ENCODE results near the gene MAU2.

MAU2 gene

DNA sequence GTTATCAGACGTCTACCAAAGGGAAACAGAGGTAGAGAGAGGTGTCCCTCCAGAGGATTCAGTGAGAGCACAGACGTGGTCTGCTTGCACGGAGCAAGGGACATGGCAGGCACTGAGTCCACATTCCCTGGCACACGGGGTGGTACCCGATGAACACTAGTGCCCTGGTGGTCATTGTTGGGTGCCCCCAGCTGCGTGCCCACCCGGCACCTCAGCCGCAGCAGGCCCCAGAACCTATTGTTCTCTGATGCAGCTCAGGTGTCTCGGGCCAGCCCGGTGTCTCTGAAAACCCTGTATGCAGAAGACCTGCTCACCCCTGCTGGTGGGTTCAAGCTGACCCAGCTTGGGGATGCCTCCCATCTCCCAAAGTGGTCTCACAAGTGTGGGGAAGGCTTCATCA is 12.3 kb upstream of the MAU2 start:
- no peak for DNase-seq (ENCODE audit: low spot score)

DNA sequence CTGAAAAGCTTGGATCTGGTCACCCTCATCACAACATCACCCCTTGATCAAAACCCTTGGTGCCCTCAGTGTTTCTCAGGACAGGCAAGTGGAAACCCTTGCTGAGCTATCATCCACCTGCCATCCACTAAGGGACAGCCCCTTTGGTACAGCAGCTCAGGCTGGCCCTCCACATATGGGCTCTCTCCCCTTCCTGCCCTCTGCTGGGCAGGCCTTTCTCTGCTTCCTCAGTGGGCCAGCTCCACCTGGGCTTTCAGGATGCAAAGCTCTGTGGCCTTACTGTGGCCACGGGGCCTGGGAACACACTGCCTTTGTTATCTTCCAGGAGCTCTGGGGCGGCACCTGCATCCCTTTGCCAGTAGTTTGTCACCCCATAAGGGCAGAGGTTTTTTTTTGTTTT is 5.2 kb upstream of the MAU2 start:
- DNase-seq (ENCODE audit: low spot score), result no peak

GRCh38 chr19:19316082-19316481 is 4.5 kb upstream of the MAU2 start:
- DNase-seq (ENCODE audit: low spot score), result no peak

GRCh38 chr19:19319732-19320360 is 783 bp upstream of the MAU2 start:
- no peak for DNase-seq (ENCODE audit: low spot score)

GRCh38 chr19:19321141-19321577 is 530 bp downstream of the MAU2 start:
- peak; percentile 19 for DNase-seq (ENCODE audit: low spot score)

GRCh38 chr19:19324059-19324770 is 3.6 kb downstream of the MAU2 start:
- no peak for DNase-seq (ENCODE audit: low spot score)

DNA sequence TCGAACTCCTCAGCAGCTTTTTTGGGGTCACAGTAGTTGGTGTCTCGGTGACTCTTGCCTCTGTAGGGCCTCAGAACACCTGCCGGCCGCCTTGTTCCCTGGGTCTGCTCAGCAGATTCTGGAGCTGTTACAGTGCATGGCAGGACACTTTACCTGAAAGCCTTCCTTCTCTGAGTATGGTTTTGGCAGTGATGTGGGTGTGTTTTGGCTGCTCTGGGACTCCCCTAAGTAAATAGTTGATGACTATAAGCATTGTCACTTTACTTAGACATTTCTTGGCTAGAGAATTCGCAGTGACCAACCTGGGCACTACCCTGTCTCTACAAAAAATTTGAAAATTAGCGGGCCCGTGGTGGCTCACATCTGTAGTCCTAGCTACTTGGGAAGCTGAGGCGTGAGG is 7.0 kb downstream of the MAU2 start:
- no peak for DNase-seq (ENCODE audit: low spot score)

GRCh38 chr19:19329126-19329525 is 8.5 kb downstream of the MAU2 start:
- no peak for DNase-seq (ENCODE audit: low spot score)

DNA sequence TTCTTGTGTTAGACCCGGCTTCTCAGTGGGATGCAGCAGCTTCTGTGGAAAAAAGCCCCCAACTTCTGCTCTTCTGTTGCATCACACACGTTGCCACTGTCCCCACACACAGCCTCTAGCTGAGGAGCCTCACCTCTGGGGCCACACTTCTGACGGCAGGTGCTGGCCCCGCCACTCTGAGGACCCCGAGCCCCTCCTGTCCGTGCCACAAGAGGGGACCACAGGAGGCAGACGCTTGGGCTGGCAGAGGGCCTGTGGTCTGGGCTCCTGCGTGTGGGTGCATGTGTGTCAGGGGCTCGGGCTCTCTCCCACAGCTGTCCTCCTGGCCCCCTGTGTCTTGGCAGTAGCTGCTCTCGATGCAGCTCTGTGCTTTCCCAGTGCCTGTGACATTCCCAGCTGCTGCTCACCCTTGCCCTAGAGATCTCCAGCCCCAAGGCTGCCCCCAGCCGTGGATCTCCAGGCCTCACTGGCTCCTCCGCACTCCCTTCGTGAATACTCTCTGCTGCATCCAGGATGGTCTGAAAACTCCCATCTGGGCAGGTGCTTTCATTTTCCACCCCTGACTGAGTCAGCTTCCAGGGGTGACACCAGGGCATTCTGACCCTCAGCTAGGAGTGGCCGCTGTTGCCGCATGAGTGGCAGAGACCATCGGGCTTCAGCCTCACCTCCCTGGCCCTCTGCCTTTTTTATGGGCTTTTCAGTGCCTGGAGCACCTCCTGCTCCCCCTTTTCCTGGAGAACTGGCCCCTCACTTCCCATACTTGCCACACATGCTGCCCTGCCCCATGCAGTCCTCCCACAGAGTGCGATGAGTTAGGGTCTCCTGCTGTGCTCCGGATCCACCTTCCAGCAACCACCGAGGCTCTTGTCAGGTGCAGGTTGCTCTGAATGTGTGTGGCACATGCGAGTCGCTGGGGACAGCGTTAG is 13.7 kb downstream of the MAU2 start:
- no peak for DNase-seq (ENCODE audit: low spot score)

DNA sequence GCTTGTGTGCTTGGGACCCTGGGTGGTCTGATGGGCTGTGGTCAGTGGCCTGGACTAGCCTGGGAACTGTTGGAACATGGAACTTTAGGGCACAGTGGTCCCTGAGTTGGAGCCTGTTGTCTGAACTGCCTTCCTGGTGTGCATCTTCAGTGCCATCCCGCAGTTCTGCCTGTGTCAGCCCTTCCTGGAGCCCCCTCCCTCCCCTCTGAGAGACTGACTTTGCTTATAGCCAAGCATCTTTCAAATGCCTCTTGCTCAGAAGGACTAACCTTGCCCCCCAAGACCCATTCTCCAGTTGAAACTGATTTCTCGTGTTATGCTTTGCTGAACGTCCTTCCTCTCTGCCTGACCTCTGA is 14.3 kb downstream of the MAU2 start:
- DNase-seq (ENCODE audit: low spot score), result no peak

- DNase-seq (ENCODE audit: low spot score), result no peak
These were observed 15.0 kb downstream of the MAU2 start for GRCh38 chr19:19335408-19336158.

DNA sequence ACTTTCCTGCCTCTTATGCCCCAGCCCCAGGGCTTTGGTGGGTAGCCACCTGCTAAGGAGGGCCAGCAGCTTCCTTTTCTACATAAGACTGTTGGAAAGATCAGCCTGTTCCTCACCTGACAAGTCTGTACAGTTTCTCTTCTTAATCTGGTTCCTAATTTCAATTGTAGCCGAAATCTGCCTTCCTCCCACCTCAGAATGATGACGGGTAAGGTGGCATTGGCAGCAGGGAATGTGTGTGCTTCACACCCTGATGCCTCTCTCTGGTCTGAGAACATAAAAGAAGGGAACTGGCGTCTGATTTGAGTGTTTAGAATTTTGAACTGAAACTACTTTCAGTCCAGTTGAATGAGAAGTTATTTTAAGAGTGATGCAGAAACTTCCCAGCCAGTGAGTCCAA is 16.0 kb downstream of the MAU2 start:
- DNase-seq (ENCODE audit: low spot score), result no peak

GRCh38 chr19:19337120-19337519 is 16.5 kb downstream of the MAU2 start:
- no peak for DNase-seq (ENCODE audit: low spot score)

DNA sequence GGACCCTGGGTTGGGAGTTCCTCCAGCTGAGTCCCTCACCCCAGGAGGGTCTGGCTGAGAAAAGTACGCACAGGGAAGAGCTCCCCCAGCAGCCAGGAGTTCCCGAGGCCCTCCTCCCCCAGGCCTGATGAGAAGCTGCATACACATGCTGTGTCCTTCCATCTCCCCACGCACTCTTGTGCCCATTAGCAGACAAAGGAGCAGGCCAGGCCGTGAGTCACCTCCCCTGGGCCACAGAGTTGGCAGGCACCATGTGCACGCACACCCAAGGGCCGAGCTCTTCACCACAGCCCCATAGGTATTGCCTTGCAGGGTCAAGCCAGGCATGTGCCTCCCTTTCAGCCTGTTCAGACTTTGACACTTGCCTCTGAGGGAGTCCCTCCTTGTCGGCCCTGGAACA is 17.5 kb downstream of the MAU2 start:
- DNase-seq (ENCODE audit: low spot score), result no peak

DNA sequence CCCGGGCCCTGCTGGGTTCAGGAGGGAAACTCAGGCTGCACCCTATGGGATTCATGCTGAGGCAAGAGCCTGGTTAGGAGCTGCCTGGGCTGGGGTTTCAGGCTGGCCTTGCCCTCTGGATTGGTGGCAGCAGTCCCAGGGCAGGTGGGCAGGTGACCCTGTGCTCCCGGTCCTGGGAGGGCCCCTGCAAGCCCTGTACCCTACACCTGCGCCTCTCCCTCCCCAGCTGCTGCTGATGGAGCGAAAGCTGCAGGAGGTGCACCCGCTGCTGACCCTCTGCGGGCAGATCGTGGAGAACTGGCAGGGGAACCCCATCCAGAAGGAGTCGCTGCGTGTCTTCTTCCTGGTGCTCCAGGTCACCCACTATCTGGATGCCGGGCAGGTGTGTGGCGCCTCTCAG is 20.4 kb downstream of the MAU2 start:
- DNase-seq (ENCODE audit: low spot score), result no peak

GRCh38 chr19:19342086-19343015 is 21.7 kb downstream of the MAU2 start:
- peak; percentile 30 for DNase-seq (ENCODE audit: low spot score)

GRCh38 chr19:19343016-19343362 is 22.4 kb downstream of the MAU2 start:
- DNase-seq (ENCODE audit: low spot score), result no peak

- DNase-seq (ENCODE audit: low spot score), result no peak
These were observed 23.1 kb downstream of the MAU2 start for GRCh38 chr19:19343762-19344161.

GRCh38 chr19:19345232-19345631 is 24.6 kb downstream of the MAU2 start:
- DNase-seq (ENCODE audit: low spot score), result no peak

DNA sequence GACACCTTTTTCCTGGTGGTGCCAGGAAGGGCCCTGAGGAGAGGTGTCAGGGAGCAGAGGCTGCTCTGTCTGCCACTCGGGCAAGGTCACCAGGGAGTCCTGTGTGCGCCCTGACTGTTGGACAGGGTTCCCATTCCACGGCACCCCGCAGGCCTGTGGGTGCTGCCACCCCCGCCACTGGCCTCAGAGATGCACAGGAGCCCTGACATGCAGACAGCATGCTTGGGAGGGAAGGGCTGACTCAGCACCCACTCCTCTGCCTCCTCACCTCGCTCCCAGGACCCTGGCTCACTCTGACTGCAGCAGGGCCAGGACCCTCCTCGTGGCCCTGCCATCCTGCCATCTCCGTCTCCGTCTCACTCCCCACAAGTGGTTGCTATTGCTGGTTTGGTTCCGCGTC is 25.3 kb downstream of the MAU2 start:
- no peak for DNase-seq (ENCODE audit: low spot score)

GRCh38 chr19:19347401-19348110 is 26.9 kb downstream of the MAU2 start:
- no peak for DNase-seq (ENCODE audit: low spot score)
